IMR-90 (cell line): ENCODE results near the gene MSH3. TPM values are rescaled to one million over a fixed set of nuclear protein-coding genes. Genes with fewer than 3 reads are reported as not detected.

ENCODE experiments used
- ATAC-seq: fragments of 200-7000 bp; cut with Tn5 transposase; 2 replicates; pipeline ENCODE4 v1.9.1; 2020; ENCODE audit warnings: low read depth, mild to moderate bottlenecking, moderate library complexity
- BruUV-seq: library from RNA; stranded (reverse); fragments of 400-500 nt; replicated peaks from 2 replicates; lab custom pipeline; 2021; lab: Mats Ljungman, UMichigan
- CTCF ChIA-PET: fragments of 300-600 bp; formaldehyde crosslinking; extraction: SDS; loops from one replicate; lab custom pipeline; 2021; ENCODE audit warnings: antibody characterized with exemption; lab: Yijun Ruan, JAX
- POLR2A ChIA-PET: fragments of 300-600 bp; sonication (Branson Sonifier 250); formaldehyde crosslinking; loops from one replicate; lab custom pipeline; 2022; ENCODE audit warnings: antibody characterized with exemption; ENCODE audit not compliant: unreplicated experiment; lab: Charles Lee
- DNase-seq: peaks from one replicate; pipeline ENCODE4 v3.0.0; 2013
- H2AFZ ChIP-seq: replicated peaks from 2 replicates; pipeline ENCODE3; 2013; ENCODE audit warnings: low read length, mild to moderate bottlenecking; ENCODE audit not compliant: poor library complexity
- H2AK5ac ChIP-seq: 2 replicates; pipeline ENCODE4 v1.6.1; 2013; ENCODE audit warnings: low read depth, low read length, inconsistent platforms
- H2AK9ac ChIP-seq: replicated peaks from 2 replicates; pipeline ENCODE3; 2013; ENCODE audit warnings: mild to moderate bottlenecking, low read depth, low read length, moderate library complexity; ENCODE audit not compliant: poor library complexity
- H2BK120ac ChIP-seq: 2 replicates; pipeline ENCODE4 v1.6.1; 2013; ENCODE audit warnings: low read depth, low read length, inconsistent platforms
- H2BK15ac ChIP-seq: 3 replicates; pipeline ENCODE4 v1.6.1; 2013; ENCODE audit warnings: low read depth, low read length, inconsistent platforms
- H2BK20ac ChIP-seq: 2 replicates; pipeline ENCODE4 v1.6.1; 2013; ENCODE audit warnings: low read depth, mild to moderate bottlenecking, inconsistent platforms, low read length, moderate library complexity
- H2BK5ac ChIP-seq: 2 replicates; pipeline ENCODE4 v1.6.1; 2013; ENCODE audit warnings: mild to moderate bottlenecking, low read depth, low read length, inconsistent platforms; ENCODE audit not compliant: poor library complexity, severe bottlenecking
- H3K14ac ChIP-seq: replicated peaks from 2 replicates; pipeline ENCODE4 v1.6.1; 2013; ENCODE audit warnings: low read depth, low read length, inconsistent platforms
- H3K18ac ChIP-seq: 2 replicates; pipeline ENCODE4 v1.6.1; 2013; ENCODE audit warnings: low read depth, low read length, control low read depth
- H3K23ac ChIP-seq: 2 replicates; pipeline ENCODE4 v1.6.1; 2013; ENCODE audit warnings: low read depth, low read length, inconsistent platforms
- H3K27ac ChIP-seq: 2 replicates; pipeline ENCODE4 v1.5.1; 2013; ENCODE audit warnings: mild to moderate bottlenecking, control low read depth, low read length; ENCODE audit not compliant: insufficient read depth
- H3K27me3 ChIP-seq: 2 replicates; pipeline ENCODE4 v1.6.1; 2013; ENCODE audit warnings: low read length; ENCODE audit not compliant: control insufficient read depth, insufficient read depth
- H3K36me3 ChIP-seq: 2 replicates; pipeline ENCODE4 v1.6.1; 2013; ENCODE audit warnings: low read length, mixed read lengths; ENCODE audit not compliant: control insufficient read depth, insufficient read depth
- H3K4ac ChIP-seq: 2 replicates; pipeline ENCODE4 v1.6.1; 2013; ENCODE audit warnings: low read depth, low read length, inconsistent platforms
- H3K4me1 ChIP-seq: 2 replicates; pipeline ENCODE4 v1.6.1; 2013; ENCODE audit warnings: low read length, mixed read lengths; ENCODE audit not compliant: control insufficient read depth, insufficient read depth
- H3K4me2 ChIP-seq: 2 replicates; pipeline ENCODE4 v1.6.1; 2013; ENCODE audit warnings: low read depth, mild to moderate bottlenecking, control low read depth, low read length, moderate library complexity
- H3K4me3 ChIP-seq: 2 replicates; pipeline ENCODE4 v1.5.1; 2013; ENCODE audit warnings: low read depth, mild to moderate bottlenecking, control low read depth, low read length, moderate library complexity; ENCODE audit not compliant: insufficient read depth
- H3K56ac ChIP-seq: 2 replicates; pipeline ENCODE4 v1.6.1; 2013; ENCODE audit warnings: low read length, inconsistent platforms; ENCODE audit not compliant: insufficient read depth; ENCODE audit errors: extremely low read depth
- H3K79me1 ChIP-seq, 2 experiments: 2 replicates each; pipeline ENCODE4 v1.6.1; 2013; ENCODE audit warnings: low read length in 2 of 2, inconsistent platforms in 1 of 2, low read depth in 1 of 2
- H3K9ac ChIP-seq: 2 replicates; pipeline ENCODE4 v1.6.1; 2013; ENCODE audit warnings: low read depth, low read length, control low read depth
- H3K9me1 ChIP-seq: 2 replicates; pipeline ENCODE4 v1.6.1; 2013; ENCODE audit warnings: low read length, inconsistent platforms; ENCODE audit not compliant: insufficient read depth
- H3K9me3 ChIP-seq: 2 replicates; pipeline ENCODE4 v1.6.1; 2013; ENCODE audit warnings: low read length; ENCODE audit not compliant: control insufficient read depth, insufficient read depth
- H4K20me1 ChIP-seq: 2 replicates; pipeline ENCODE4 v1.6.1; 2013; ENCODE audit warnings: low read length, inconsistent platforms; ENCODE audit not compliant: insufficient read depth
- H4K5ac ChIP-seq: 2 replicates; pipeline ENCODE4 v1.6.1; 2013; ENCODE audit warnings: mild to moderate bottlenecking, low read depth, low read length, control low read depth
- H4K8ac ChIP-seq, 2 experiments: 2 replicates each; pipeline ENCODE4 v1.6.1; 2013; ENCODE audit warnings: low read depth in 2 of 2, low read length in 2 of 2, control low read depth in 1 of 2, inconsistent platforms in 1 of 2
- H4K91ac ChIP-seq: 2 replicates; pipeline ENCODE4 v1.6.1; 2013; ENCODE audit warnings: low read depth, low read length, inconsistent platforms; ENCODE audit not compliant: insufficient read depth
- CEBPB ChIP-seq: IDR thresholded peaks from 2 replicates; pipeline ENCODE4 v1.6.1; 2012; ENCODE audit warnings: low read depth, low read length, improper control_type of control experiment
- MAFK ChIP-seq: IDR thresholded peaks from 2 replicates; pipeline ENCODE4 v1.6.1; 2012; ENCODE audit warnings: low read depth, low read length, improper control_type of control experiment
- WGBS, 2 experiments: methylation state at CpG; one replicate each; pipeline versions ENCODE4 v1.1.5 to v1.1.7; 2013; ENCODE audit warnings: missing lambda C conversion rate in 2 of 2; ENCODE audit not compliant: insufficient read length in 1 of 2; ENCODE audit errors: extremely low coverage in 2 of 2; 5-methylcytosine and 5-hydroxymethylcytosine counted together
- dilution Hi-C: fragments of 300-500 bp; cut with HindIII; formaldehyde crosslinking; loops from one replicate; pipeline ENCODE4 v1.14.3; 2018; ENCODE audit warnings: low sequenced_read_pairs; ENCODE audit not compliant: unreplicated experiment
- in situ Hi-C: fragments of 300-500 bp; cut with MboI; formaldehyde crosslinking; loops from 3 replicates; pipeline ENCODE4 v1.14.3; 2019; ENCODE audit warnings: low sequenced_read_pairs, inconsistent platforms, mixed read lengths
- intact Hi-C: fragments of 100-400 bp; cut with micrococcal nuclease; formaldehyde crosslinking; loops from 2 replicates; pipeline ENCODE4 v1.10.0; 2022
- polyA plus RNA-seq, 3 experiments: library from polyadenylated mRNA; depleted of rRNA; stranded (reverse); fragments of >200 nt; gene quantifications; 2 replicates each; pipeline ENCODE4 v1.2.3, GENCODE V29; 2012; ENCODE audit warnings: low replicate concordance in 1 of 3
- total RNA-seq: library from RNA; depleted of rRNA; stranded (reverse); fragments of >200 nt; gene quantifications from 2 replicates; pipeline ENCODE4 v1.2.3, GENCODE V29; 2012
- TF ChIP-seq, protein P1 (sequence below): fragments of 150-350 bp; IDR thresholded peaks from 2 replicates; pipeline ENCODE4 v1.6.1; 2017; ENCODE audit warnings: mild to moderate bottlenecking, antibody characterized with exemption, low read length, low read depth

MSH3 gene
- total and polyA plus RNA-seq, 2 of the 4 experiments (the other 2 are of a cell fraction): 4.6 to 13.3 TPM

DNA sequence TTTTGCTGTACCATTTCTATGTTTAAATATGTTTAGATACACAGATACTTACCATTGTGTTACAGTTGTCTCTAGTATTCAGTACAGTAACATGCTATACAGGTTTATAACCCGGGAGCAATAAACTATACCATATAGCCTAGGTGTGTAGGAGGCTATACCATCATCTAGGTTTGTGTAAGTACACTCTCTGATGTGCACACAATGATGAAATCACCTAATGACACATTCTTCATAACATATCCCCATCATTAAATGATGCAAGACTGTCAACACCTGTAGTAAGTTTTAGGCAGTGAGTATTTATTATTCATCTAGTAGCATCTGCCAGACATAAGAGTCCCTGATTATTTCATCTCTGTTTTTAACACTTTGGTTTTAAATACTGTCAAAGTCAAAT, 7.7 kb downstream of the MSH3 start:
- H3K4me3 ChIP-seq: no peak overlapping the region
- H3K9me3 ChIP-seq: no peaks in the 10 kb centered on the region
- H3K27ac ChIP-seq: no peak overlapping the region
- no peak overlapping the region for H2AK9ac ChIP-seq
- TF ChIP-seq MAFK (no peak), CEBPB (peak; percentile 41; the same call in 1 of the 2 replicates)
- TF ChIP-seq, protein P1, sequence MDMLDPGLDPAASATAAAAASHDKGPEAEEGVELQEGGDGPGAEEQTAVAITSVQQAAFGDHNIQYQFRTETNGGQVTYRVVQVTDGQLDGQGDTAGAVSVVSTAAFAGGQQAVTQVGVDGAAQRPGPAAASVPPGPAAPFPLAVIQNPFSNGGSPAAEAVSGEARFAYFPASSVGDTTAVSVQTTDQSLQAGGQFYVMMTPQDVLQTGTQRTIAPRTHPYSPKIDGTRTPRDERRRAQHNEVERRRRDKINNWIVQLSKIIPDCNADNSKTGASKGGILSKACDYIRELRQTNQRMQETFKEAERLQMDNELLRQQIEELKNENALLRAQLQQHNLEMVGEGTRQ: no peak
- BruUV-seq: no TSS peak
- no peak overlapping the region for H3K4me2 ChIP-seq
- peaks cover 9% of the 10 kb centered on the region for H3K36me3 ChIP-seq
- H3K23ac ChIP-seq: no peak overlapping the region
- H2AK5ac ChIP-seq: no peak overlapping the region
- intact Hi-C loops: no loop called here
- no peak overlapping the region for H2BK5ac ChIP-seq
- H3K4ac ChIP-seq: no peak overlapping the region
- H4K20me1 ChIP-seq: no peaks in the 10 kb centered on the region; the same call in 1 of the 2 replicates
- no peak overlapping the region for H2BK120ac ChIP-seq
- H3K9ac ChIP-seq: no peak overlapping the region
- H4K91ac ChIP-seq: no peak overlapping the region
- CTCF ChIA-PET: no interaction called here
- no peak overlapping the region for H3K14ac ChIP-seq
- no peak overlapping the region for H2BK20ac ChIP-seq
- in situ Hi-C loops: no loop called here
- no peak overlapping the region for H3K18ac ChIP-seq
- no peaks in the 10 kb centered on the region for H3K9me1 ChIP-seq
- H4K8ac ChIP-seq: no peak overlapping the region
- dilution Hi-C loops: no loop called here
- H3K79me1 ChIP-seq: peaks cover 6 to 15% of the 10 kb centered on the region in 2 experiments; a peak in 2 of 4 replicates
- H3K56ac ChIP-seq: no peak overlapping the region
- H2BK15ac ChIP-seq: no peak overlapping the region
- H4K5ac ChIP-seq: no peak overlapping the region
- DNase-seq (no peak), ATAC-seq (no peak)
- POLR2A ChIA-PET: no interaction called here
- H3K27me3 ChIP-seq: no peaks in the 10 kb centered on the region
- no peaks in the 10 kb centered on the region; the same call in 1 of the 2 replicates for H3K4me1 ChIP-seq
- no peak overlapping the region for H2AFZ ChIP-seq
- WGBS, 2 experiments: no CpG with 5 or more reads among the region's 1 CpG
